MM.1S (cell line): Measurements from ENCODE around the gene FRAS1.

ENCODE experiments used
- EZH2phosphoT487 ChIP-seq: fragments of 300-600 bp; sonication (generic); IDR thresholded peaks from 2 replicates; pipeline ENCODE4 v1.6.1; 2018; ENCODE audit warnings: antibody characterized with exemption, low read length
- TF ChIP-seq, protein P1 (sequence below): fragments of 300-600 bp; sonication (generic); IDR thresholded peaks from 2 replicates; pipeline ENCODE4 v1.5.1; 2016; ENCODE audit warnings: antibody characterized with exemption, low read length, mixed read lengths

DNA sequence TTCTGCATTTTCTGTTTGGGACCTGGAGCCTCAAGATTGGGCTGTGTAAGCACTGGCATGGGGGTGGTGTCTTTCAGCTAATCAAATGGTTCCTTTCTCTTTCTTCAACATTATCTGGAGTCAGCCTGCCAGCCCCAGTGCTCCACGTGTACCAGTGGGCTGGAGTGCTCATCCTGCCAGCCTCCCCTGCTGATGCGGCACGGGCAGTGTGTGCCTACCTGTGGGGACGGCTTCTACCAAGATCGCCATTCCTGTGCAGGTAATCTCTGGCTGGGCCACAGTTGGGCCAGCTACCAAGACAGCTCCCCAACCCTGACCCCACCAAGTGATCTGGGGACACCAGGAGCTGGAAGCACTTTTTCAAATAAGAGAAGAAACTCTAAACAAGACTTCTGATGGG, 229.2 kb downstream of the FRAS1 start:
- TF ChIP-seq, protein P1, sequence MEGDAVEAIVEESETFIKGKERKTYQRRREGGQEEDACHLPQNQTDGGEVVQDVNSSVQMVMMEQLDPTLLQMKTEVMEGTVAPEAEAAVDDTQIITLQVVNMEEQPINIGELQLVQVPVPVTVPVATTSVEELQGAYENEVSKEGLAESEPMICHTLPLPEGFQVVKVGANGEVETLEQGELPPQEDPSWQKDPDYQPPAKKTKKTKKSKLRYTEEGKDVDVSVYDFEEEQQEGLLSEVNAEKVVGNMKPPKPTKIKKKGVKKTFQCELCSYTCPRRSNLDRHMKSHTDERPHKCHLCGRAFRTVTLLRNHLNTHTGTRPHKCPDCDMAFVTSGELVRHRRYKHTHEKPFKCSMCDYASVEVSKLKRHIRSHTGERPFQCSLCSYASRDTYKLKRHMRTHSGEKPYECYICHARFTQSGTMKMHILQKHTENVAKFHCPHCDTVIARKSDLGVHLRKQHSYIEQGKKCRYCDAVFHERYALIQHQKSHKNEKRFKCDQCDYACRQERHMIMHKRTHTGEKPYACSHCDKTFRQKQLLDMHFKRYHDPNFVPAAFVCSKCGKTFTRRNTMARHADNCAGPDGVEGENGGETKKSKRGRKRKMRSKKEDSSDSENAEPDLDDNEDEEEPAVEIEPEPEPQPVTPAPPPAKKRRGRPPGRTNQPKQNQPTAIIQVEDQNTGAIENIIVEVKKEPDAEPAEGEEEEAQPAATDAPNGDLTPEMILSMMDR: no peak
- no peak for TF ChIP-seq EZH2phosphoT487
